HepG2 (cell line): ENCODE results near the gene CMIP. TPM values are rescaled to one million over a fixed set of nuclear protein-coding genes. Genes with fewer than 3 reads are reported as not detected.

Source experiments
- ARID2 ChIP-seq: sonication (generic); formaldehyde crosslinking; IDR thresholded peaks from 2 replicates; pipeline ENCODE4 v1.8.1; 2022; ENCODE audit warnings: mild to moderate bottlenecking, missing genetic modification reagents, borderline replicate concordance
- EP300 ChIP-seq, 3 experiments: sonication (generic) in 1 of 3; formaldehyde crosslinking in 1 of 3; IDR thresholded peaks; 2 replicates each; pipeline versions ENCODE4 v1.5.1 to v1.6.1; 2011 to 2020; ENCODE audit warnings: low read depth in 2 of 3, low read length in 2 of 3, borderline replicate concordance in 1 of 3, improper control_type of control experiment in 1 of 3, mild to moderate bottlenecking in 1 of 3, missing genetic modification reagents in 1 of 3, moderate library complexity in 1 of 3
- FOXC1 ChIP-seq: sonication (generic); formaldehyde crosslinking; IDR thresholded peaks from 2 replicates; pipeline ENCODE4 v1.8.0; 2022; ENCODE audit warnings: mild to moderate bottlenecking, missing genetic modification reagents, borderline replicate concordance
- KLF16 ChIP-seq, 2 experiments: sonication (generic) in 1 of 2; formaldehyde crosslinking in 1 of 2; IDR thresholded peaks; 2 replicates each; pipeline versions ENCODE4 v1.6.1 to v1.8.0; 2016 to 2023; ENCODE audit warnings: missing genetic modification reagents in 2 of 2, missing compliant biosample characterization in 1 of 2
- POLR2A ChIP-seq, 2 experiments: IDR thresholded peaks; 2 replicates each; pipeline ENCODE4 v1.6.1; 2011; ENCODE audit warnings: low read depth in 2 of 2, low read length in 2 of 2, mild to moderate bottlenecking in 1 of 2, moderate library complexity in 1 of 2; ENCODE audit not compliant: insufficient read depth in 1 of 2
- SOX13 ChIP-seq, 3 experiments: fragments of 450-650 bp in 1 of 3; sonication (generic) in 1 of 3; formaldehyde crosslinking in 1 of 3; IDR thresholded peaks in 2 of 3; conservative IDR thresholded peaks in 1 of 3; 2 replicates each; pipeline versions ENCODE4 v1.5.0 to v1.6.1; 2016 to 2020; ENCODE audit warnings: antibody characterized with exemption in 1 of 3, mild to moderate bottlenecking in 1 of 3, missing compliant biosample characterization in 1 of 3, missing genetic modification reagents in 1 of 3, moderate library complexity in 1 of 3
- SOX5 ChIP-seq: IDR thresholded peaks from 2 replicates; pipeline ENCODE4 v1.6.1; 2016; ENCODE audit warnings: borderline replicate concordance
- WIZ ChIP-seq: sonication (generic); formaldehyde crosslinking; IDR thresholded peaks from 2 replicates; pipeline ENCODE4 v1.5.1; 2020; ENCODE audit warnings: mild to moderate bottlenecking, missing genetic modification reagents
- ZEB1 ChIP-seq: IDR thresholded peaks from 2 replicates; pipeline ENCODE4 v1.6.1; 2012; ENCODE audit warnings: mild to moderate bottlenecking, low read depth, inconsistent platforms; ENCODE audit not compliant: insufficient replicate concordance
- ZNF142 ChIP-seq: sonication (generic); formaldehyde crosslinking; IDR thresholded peaks from 2 replicates; pipeline ENCODE4 v1.4.0; 2020; ENCODE audit warnings: missing genetic modification reagents
- ZNF407 ChIP-seq: sonication (generic); formaldehyde crosslinking; IDR thresholded peaks from one replicate; pipeline ENCODE4 v1.5.1; 2020; ENCODE audit warnings: mild to moderate bottlenecking, missing genetic modification reagents; ENCODE audit errors: not compliant biosample characterization
- ZSCAN31 ChIP-seq: sonication (generic); formaldehyde crosslinking; IDR thresholded peaks from 2 replicates; pipeline ENCODE4 v1.5.0; 2020; ENCODE audit warnings: low read depth, mild to moderate bottlenecking, missing genetic modification reagents
- polyA plus RNA-seq, 8 experiments: library from polyadenylated mRNA; depleted of rRNA in 3 of 8; stranded (reverse) in 7 of 8; unstranded in 1 of 8; fragments of >200 nt; fragmentation: Illumina TruSeq in 4 of 8; extraction: Trizol in 4 of 8; gene quantifications; 2 replicates each; pipeline versions ENCODE4 v1.2.1 to v1.2.3, GENCODE V29; 2011 to 2016; ENCODE audit warnings: low read depth in 4 of 8, missing spikeins in 1 of 8, mixed read lengths in 1 of 8; ENCODE audit not compliant: insufficient read depth in 1 of 8
- total RNA-seq, 5 experiments: library from RNA; depleted of rRNA; stranded (reverse); fragments of >200 nt; fragmentation: Illumina TruSeq; extraction: Trizol; gene quantifications; 2 replicates each; pipeline ENCODE4 v1.2.3, GENCODE V29; 2016; ENCODE audit warnings: low read depth in 1 of 5

Gene CMIP
- total and polyA plus RNA-seq, 2 of the 13 experiments (the other 11 are each of a cell fraction or from before 2014, with no cell fraction given) = 10.9 to 18.1 TPM

- TF ChIP-seq SOX5 (CRISPR knock-in tag) (0 out of 2 replicates have a peak, but pooled peaks have one; percentile 9), ARID2 (CRISPR knock-in tag) (0 out of 2 replicates have a peak, but pooled peaks have one; percentile 49), KLF16 (CRISPR knock-in tag; IDR thresholded peaks at IDR 0.05) (peak in 1 of 2 experiments; percentile 35; a peak in 1 of 4 replicates), SOX13 (IDR thresholded peaks at IDR 0.05) (no peak), SOX13 (CRISPR knock-in tag; conservative IDR thresholded peaks at IDR 0.05 in 1 of 2, IDR thresholded peaks at IDR 0.05 in 1 of 2) (peak in 1 of 2 experiments; percentile 85; a peak in 2 of 4 replicates), POLR2A (IDR thresholded peaks at IDR 0.05; ENCODE audit: insufficient read depth in 1 of 2, low read depth in 2 of 2, low read length in 2 of 2) (0 out of 4 replicates have a peak, but pooled peaks of 1 of the 2 experiments have one; percentile 21), ZNF142 (CRISPR knock-in tag) (peak; percentile 59; the same call in 1 of the 2 replicates), ZEB1 (no peak), EP300 (IDR thresholded peaks at IDR 0.05; ENCODE audit: low read depth in 2 of 2, low read length in 2 of 2) (peak; percentile 51 to 72; a peak in 2 of 4 replicates), EP300 (CRISPR knock-in tag; IDR thresholded peaks at IDR 0.05; ENCODE audit: borderline replicate concordance) (no peak; the same call in 1 of the 2 replicates), FOXC1 (CRISPR knock-in tag) (peak; percentile 54; the same call in 1 of the 2 replicates), WIZ (no peak), ZNF407 (CRISPR knock-in tag) (peak; percentile 69), ZSCAN31 (CRISPR knock-in tag) (no peak)
Observed at GRCh38 chr16:81582655-81583441, 138.2 kb downstream of the CMIP start (continued).
